Measurements from ENCODE around the gene GUCY2D.

GRCh38 chr17:7967751-7968150 is 34.7 kb upstream of the GUCY2D start:
- TF ChIP-seq CTCF (IDR thresholded peaks at IDR 0.05; ENCODE audit: insufficient read depth, low read length, poor library complexity, severe bottlenecking) (no peak), EZH2phosphoT487 (conservative IDR thresholded peaks at IDR 0.05; ENCODE audit: low read length) (no peak)
